ENCODE results near the gene KCNJ5. TPM values are rescaled to one million over a fixed set of nuclear protein-coding genes. Genes with fewer than 3 reads are reported as not detected.

KCNJ5 gene
- polyA plus RNA-seq, 2 of the 4 experiments (the other 2 are of a cell fraction) = 0.04 TPM; not detected in 1

DNA sequence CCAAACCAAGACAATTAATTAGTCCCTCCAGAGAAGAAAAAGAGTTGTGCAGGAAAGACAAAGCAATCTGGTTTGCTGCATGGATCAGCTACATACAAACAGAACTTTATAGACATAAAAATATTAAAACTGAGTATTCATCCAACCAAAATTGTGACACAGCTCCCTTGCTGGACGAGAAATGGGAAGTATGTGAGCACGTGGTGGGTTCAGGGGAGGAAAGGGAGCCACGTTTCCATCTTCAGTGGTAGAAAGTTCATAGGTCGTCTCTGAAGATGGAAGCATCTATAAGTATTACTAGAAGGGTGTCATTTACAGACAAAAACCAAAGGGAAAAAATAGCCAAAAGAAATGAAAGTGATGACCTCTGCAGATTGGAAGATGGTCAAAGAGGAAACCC lies 7.1 kb upstream of the KCNJ5 start:
- ATAC-seq (no peak), DNase-seq (ENCODE audit: low read depth in 1 of 2, low spot score in 1 of 2) (no peak), FAIRE-seq (no peak)
- TF ChIP-seq BCL3 (IDR thresholded peaks at IDR 0.05) (no peak), USF2 (IDR thresholded peaks at IDR 0.05) (no peak), HOXB13 (CRISPR knock-in tag; IDR thresholded peaks at IDR 0.05; ENCODE audit: low read depth) (no peak), FOXS1 (CRISPR knock-in tag; IDR thresholded peaks at IDR 0.05) (no peak), CEBPB (IDR thresholded peaks at IDR 0.05) (no peak), PHF8 (IDR thresholded peaks at IDR 0.05; ENCODE audit: borderline replicate concordance, low read depth) (no peak), CHD4 (IDR thresholded peaks at IDR 0.05; ENCODE audit: borderline replicate concordance) (no peak), HMGXB4 (CRISPR knock-in tag; IDR thresholded peaks at IDR 0.05; ENCODE audit: borderline replicate concordance) (no peak), ESRRA (IDR thresholded peaks at IDR 0.05; ENCODE audit: borderline replicate concordance, low read length) (no peak), CHD2 (IDR thresholded peaks at IDR 0.05; ENCODE audit: low read length, partially characterized antibody) (no peak), EHMT2 (IDR thresholded peaks at IDR 0.05; ENCODE audit: low read depth) (no peak), RCOR1 (IDR thresholded peaks at IDR 0.05; ENCODE audit: low read depth, low read length) (no peak)
- TF ChIP-seq, protein P1, sequence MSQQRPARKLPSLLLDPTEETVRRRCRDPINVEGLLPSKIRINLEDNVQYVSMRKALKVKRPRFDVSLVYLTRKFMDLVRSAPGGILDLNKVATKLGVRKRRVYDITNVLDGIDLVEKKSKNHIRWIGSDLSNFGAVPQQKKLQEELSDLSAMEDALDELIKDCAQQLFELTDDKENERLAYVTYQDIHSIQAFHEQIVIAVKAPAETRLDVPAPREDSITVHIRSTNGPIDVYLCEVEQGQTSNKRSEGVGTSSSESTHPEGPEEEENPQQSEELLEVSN (IDR thresholded peaks at IDR 0.05; ENCODE audit: borderline replicate concordance, low read depth) = no peak
- Histone ChIP-seq H3K9me3 (no peaks in the 10 kb centered on the region), H3K4me2 (peak overlapping the region; percentile 52; the same call in 1 of the 3 replicates), H3K4me3 (no peak overlapping the region), H3K4me1 (no peaks in the 10 kb centered on the region), H3K27ac (no peak overlapping the region)
- WGBS (ENCODE audit: missing lambda C conversion rate) = 29% methylated on average over 4 of the region's 4 CpGs
- ChIA-PET POLR2A (no interaction called here), CTCF (interaction anchor here (0.6 to 5.2 kb wide), 21 partner anchors 9 to 461 kb away, joined by 3 to 123 read pairs (median 10); no protein-coding TSS in a partner anchor)

GRCh38 chr11:128884703-128885338 lies 6.3 kb upstream of the KCNJ5 start:
- TF ChIP-seq SMC3 (IDR thresholded peaks at IDR 0.05) = peak; percentile 81
- TF ChIP-seq CTCF (IDR thresholded peaks at IDR 0.05) = peak; percentile 65
- no peak for TF ChIP-seq HES2 (IDR thresholded peaks at IDR 0.05)
- TF ChIP-seq RAD21 (conservative IDR thresholded peaks at IDR 0.05 in 1 of 2, IDR thresholded peaks at IDR 0.05 in 1 of 2) = peak; percentile 86 to 93
- WGBS (ENCODE audit: missing lambda C conversion rate) = 30% methylated on average over 10 of the region's 12 CpGs
- Histone ChIP-seq H3K4me1 (no peaks in the 10 kb centered on the region), H3K27ac (no peak overlapping the region), H3K4me3 (no peak overlapping the region), H3K9me3 (no peaks in the 10 kb centered on the region), H3K4me2 (peak overlapping the region; percentile 52)
- FAIRE-seq = no peak
- POLR2A ChIA-PET = no interaction called here
- ATAC-seq = peak; percentile 83 to 92
- DNase-seq (ENCODE audit: low read depth in 1 of 2, low spot score in 1 of 2) = peak; percentile 56 to 66
- CTCF ChIA-PET = interaction anchor here (0.5 to 5.2 kb wide), 39 partner anchors 8 to 859 kb away, joined by 3 to 123 read pairs (median 4); partner anchors contain the start of gene TP53AIP1

All from A549 (cell line).